ENCODE data around the gene APBA1. TPM values are rescaled to one million over a fixed set of nuclear protein-coding genes. Genes with fewer than 3 reads are reported as not detected.

APBA1 gene
- total and polyA plus RNA-seq, 2 of the 8 experiments (the other 6 are each of a cell fraction or from before 2014, with no cell fraction given): 0.36 to 0.60 TPM

DNA sequence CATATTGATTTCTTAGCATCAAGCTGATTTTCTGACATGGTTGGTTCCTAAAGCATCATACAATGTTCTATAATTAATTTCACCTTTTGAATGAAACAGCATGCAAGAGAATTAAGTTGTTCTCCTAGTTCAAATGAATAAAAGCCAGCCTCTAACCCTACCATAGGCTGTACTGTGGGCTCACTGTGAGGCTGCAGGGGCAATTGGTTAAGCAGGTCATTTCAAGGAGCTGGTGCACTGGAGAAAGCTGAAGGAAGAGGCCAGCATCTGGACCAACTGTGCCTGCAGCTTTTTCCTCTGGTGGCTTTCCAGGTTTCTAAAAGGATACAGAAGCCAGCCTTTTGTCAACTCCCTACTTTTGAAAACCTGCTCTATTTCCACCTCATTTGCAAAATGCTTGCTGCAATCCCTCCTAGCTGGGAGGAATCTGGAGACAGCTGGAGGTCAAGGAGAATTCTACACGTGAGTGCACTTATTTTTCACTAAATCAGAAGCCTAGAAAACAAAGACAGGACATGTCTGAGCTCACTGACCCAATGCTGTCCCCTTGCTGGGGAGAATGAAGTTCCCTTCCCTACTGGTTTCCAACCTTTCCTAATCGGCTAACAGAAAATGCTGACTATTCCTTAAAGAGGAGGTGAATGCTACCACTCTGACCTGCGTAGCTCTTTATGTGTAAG is 158.9 kb downstream of the APBA1 start:
- WGBS, 2 experiments (ENCODE audit: extremely low coverage in 1 of 2, insufficient coverage in 1 of 2, insufficient read length in 1 of 2, insufficient replicate concordance in 2 of 2, low coverage in 1 of 2, low lambda C conversion rate in 2 of 2, missing lambda C conversion rate in 1 of 2): 69% methylated on average over 3 of the region's 3 CpGs; no CpG with 5 or more reads in 1 of the 2 experiments
- no peaks in the 10 kb centered on the region for H3K79me2 ChIP-seq (ENCODE audit: control insufficient read depth in 1 of 2, insufficient read depth in 2 of 2, low read length in 2 of 2)
- H2BK15ac ChIP-seq (ENCODE audit: low read length): no peak overlapping the region
- H3K14ac ChIP-seq (ENCODE audit: insufficient read length): no peak overlapping the region
- no peaks in the 10 kb centered on the region for H3K23me2 ChIP-seq (ENCODE audit: low read depth, low read length)
- H2BK12ac ChIP-seq (ENCODE audit: low read depth, low read length): no peak overlapping the region
- H3K23ac ChIP-seq (ENCODE audit: insufficient read length): no peak overlapping the region
- H3K56ac ChIP-seq (replicated peaks; ENCODE audit: insufficient read length, low read depth, low read length): no peak overlapping the region
- FAIRE-seq: peak; percentile 28
- H3K27me3 ChIP-seq (replicated peaks in 1 of 4; ENCODE audit: control insufficient read depth in 3 of 4, extremely low read depth in 1 of 4, insufficient read depth in 3 of 4, low read length in 3 of 4): no peaks in the 10 kb centered on the region
- no peak overlapping the region for H4K91ac ChIP-seq (replicated peaks; ENCODE audit: insufficient read length, low read length)
- H3K4me2 ChIP-seq (ENCODE audit: insufficient read depth in 1 of 2, low read depth in 2 of 2, low read length in 2 of 2): no peak overlapping the region
- H3K9me3 ChIP-seq (ENCODE audit: insufficient read depth in 2 of 2, low read depth in 1 of 2, low read length in 1 of 2): peaks cover 0 to 3% of the 10 kb centered on the region in 2 experiments; a peak in 1 of 4 replicates
- H3K9ac ChIP-seq (replicated peaks in 1 of 4; ENCODE audit: extremely low read depth in 1 of 4, low read depth in 3 of 4, low read length in 3 of 4): no peak overlapping the region
- H2BK20ac ChIP-seq (ENCODE audit: low read length): no peak overlapping the region
- no peak overlapping the region for H4K5ac ChIP-seq (ENCODE audit: insufficient read length, low read depth, low read length)
- H4K8ac ChIP-seq (ENCODE audit: extremely low read depth, insufficient read depth, low read length): no peak overlapping the region
- H2AK5ac ChIP-seq (ENCODE audit: low read depth, low read length): no peak overlapping the region
- H3K79me1 ChIP-seq (ENCODE audit: low read depth, low read length): no peaks in the 10 kb centered on the region
- no peak overlapping the region for H3K27ac ChIP-seq (ENCODE audit: low read depth, low read length)
- no peak for DNase-seq (ENCODE audit: low read depth in 1 of 2, low spot score in 2 of 2)
- H2AFZ ChIP-seq (ENCODE audit: low read length): peak overlapping the region; percentile 48; the same call in 1 of the 2 replicates
- H2BK5ac ChIP-seq (ENCODE audit: low read depth, low read length): no peak overlapping the region
- no peak overlapping the region for H3K4ac ChIP-seq (replicated peaks; ENCODE audit: insufficient read length, low read depth, low read length)
- no peaks in the 10 kb centered on the region for H4K20me1 ChIP-seq (replicated peaks in 1 of 2; ENCODE audit: control insufficient read depth in 1 of 2, insufficient read depth in 2 of 2, low read length in 2 of 2)
- no peak overlapping the region for H2BK120ac ChIP-seq (replicated peaks; ENCODE audit: low read depth, low read length)
- H3K18ac ChIP-seq (ENCODE audit: extremely low read depth, low read length): no peak overlapping the region
- TF ChIP-seq, protein P1, sequence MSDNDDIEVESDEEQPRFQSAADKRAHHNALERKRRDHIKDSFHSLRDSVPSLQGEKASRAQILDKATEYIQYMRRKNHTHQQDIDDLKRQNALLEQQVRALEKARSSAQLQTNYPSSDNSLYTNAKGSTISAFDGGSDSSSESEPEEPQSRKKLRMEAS (IDR thresholded peaks at IDR 0.05): no peak
- ChIA-PET CTCF (ENCODE audit: partially characterized antibody) (interaction anchor here (0.6 to 2.0 kb wide), 6 partner anchors 15 to 918 kb away, joined by 3 to 12 read pairs (median 4); no protein-coding TSS in a partner anchor), POLR2A (ENCODE audit: partially characterized antibody) (interaction anchor here (0.6 kb wide), 1 partner anchor 859 kb away, joined by 3 read pairs; no protein-coding TSS in a partner anchor)
- no peak overlapping the region for H3K4me3 ChIP-seq (ENCODE audit: extremely low read depth in 1 of 4, insufficient read depth in 2 of 4, low read depth in 3 of 4, low read length in 4 of 4)
- peaks cover 0 to 6% (median 0%) of the 10 kb centered on the region in 4 experiments; a peak in 1 of 7 replicates for H3K4me1 ChIP-seq (replicated peaks in 1 of 4; ENCODE audit: control insufficient read depth in 3 of 4, insufficient read depth in 4 of 4, low read length in 3 of 4)
- H3K36me3 ChIP-seq (ENCODE audit: control insufficient read depth in 2 of 4, insufficient read depth in 4 of 4, low read length in 3 of 4): no peaks in the 10 kb centered on the region

Measured in H1 (cell line).